ENCODE data around the gene DGKZ.
"Not testable (repeated sequence)": the region's sequence is repeated elsewhere in the genome, so short reads cannot be mapped to it uniquely, and the experiment has no call there.

The DGKZ gene

GRCh38 chr11:46367244-46367915 is 20.1 kb downstream of the DGKZ start:
- DNase-seq (ENCODE audit: low read depth) = peak; percentile 41

GRCh38 chr11:46367916-46368267 is 20.6 kb downstream of the DGKZ start:
- DNase-seq (ENCODE audit: low read depth) = no peak

- peak; percentile 55 for DNase-seq (ENCODE audit: low read depth)
These were observed 22.3 kb downstream of the DGKZ start for GRCh38 chr11:46369458-46370152.

GRCh38 chr11:46370253-46370652 is 23.0 kb downstream of the DGKZ start:
- DNase-seq (ENCODE audit: low read depth) = no peak

GRCh38 chr11:46371262-46371661 is 24.0 kb downstream of the DGKZ start:
- DNase-seq (ENCODE audit: low read depth) = not testable (repeated sequence)

GRCh38 chr11:46372086-46372485 is 24.8 kb downstream of the DGKZ start:
- DNase-seq (ENCODE audit: low read depth) = no peak

- not testable (repeated sequence) for DNase-seq (ENCODE audit: low read depth)
These were observed 25.2 kb downstream of the DGKZ start for GRCh38 chr11:46372501-46372900.

GRCh38 chr11:46373787-46374740 is 26.8 kb downstream of the DGKZ start:
- no peak for DNase-seq (ENCODE audit: low read depth)

- no peak for DNase-seq (ENCODE audit: low read depth)
These were observed 27.6 kb downstream of the DGKZ start for GRCh38 chr11:46374815-46375214.

- DNase-seq (ENCODE audit: low read depth) = no peak
These were observed 28.3 kb downstream of the DGKZ start for GRCh38 chr11:46375392-46376101.

GRCh38 chr11:46376258-46377050 is 29.2 kb downstream of the DGKZ start:
- no peak for DNase-seq (ENCODE audit: low read depth)

- no peak for DNase-seq (ENCODE audit: low read depth)
These were observed 30.0 kb downstream of the DGKZ start for GRCh38 chr11:46377290-46377689.

- DNase-seq (ENCODE audit: low read depth) = no peak
These were observed 30.6 kb downstream of the DGKZ start for GRCh38 chr11:46377831-46378230.

GRCh38 chr11:46378296-46378695 is 31.0 kb downstream of the DGKZ start:
- DNase-seq (ENCODE audit: low read depth) = no peak

GRCh38 chr11:46378811-46379481 is 31.7 kb downstream of the DGKZ start:
- DNase-seq (ENCODE audit: low read depth) = no peak

- not testable (repeated sequence) for DNase-seq (ENCODE audit: low read depth)
These were observed 32.4 kb downstream of the DGKZ start for GRCh38 chr11:46379482-46380293.

- no peak for DNase-seq (ENCODE audit: low read depth)
These were observed 33.2 kb downstream of the DGKZ start for GRCh38 chr11:46380340-46381047.

- DNase-seq (ENCODE audit: low read depth) = no peak
These were observed 34.0 kb downstream of the DGKZ start, which contains the start of gene MDK for GRCh38 chr11:46381048-46381818. Gene MDK (plus strand): TSS chr11:46381669. CDS start chr11:46382058, 389 bp downstream.

Measured in fibroblast of gingiva (primary cell).